ENCODE data around the gene SFMBT2. TPM values are rescaled to one million over a fixed set of nuclear protein-coding genes. Genes with fewer than 3 reads are reported as not detected.

The SFMBT2 gene
- total RNA-seq, 1 experiment from 2014 or later: 14.3 TPM

DNA sequence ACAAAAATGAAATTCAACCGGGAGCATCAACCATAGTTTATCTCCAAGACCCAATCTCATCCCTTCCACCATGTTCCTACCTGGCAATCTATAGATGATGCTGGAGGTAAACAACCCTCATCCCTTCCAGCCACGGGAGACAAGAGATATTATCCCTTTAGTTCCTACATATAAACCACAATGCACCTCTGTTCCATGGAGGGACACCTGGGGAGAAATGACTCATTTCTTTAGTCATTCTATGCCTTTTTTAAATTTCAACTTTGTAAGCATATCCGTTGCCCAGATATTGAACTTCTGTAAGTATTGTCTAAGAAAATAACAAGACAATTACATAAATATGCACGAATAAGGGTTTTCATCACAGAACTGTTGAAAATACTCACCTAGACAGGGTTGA lies 15.5 kb upstream of the SFMBT2 start:
- H3K36me3 Mint-ChIP-seq: no peaks in the 10 kb centered on the region
- H3K4me1 Mint-ChIP-seq: peaks cover 51% of the 10 kb centered on the region
- H3K9me3 Mint-ChIP-seq: no peaks in the 10 kb centered on the region
- DNase-seq (ENCODE audit: low spot score) (no peak), ATAC-seq (no peak)
- ChIA-PET POLR2A (no interaction called here), CTCF (no interaction called here)
- no peak for TF ChIP-seq ZNF423 (CRISPR knock-in tag; IDR thresholded peaks at IDR 0.05)
- TF ChIP-seq TEAD1 (CRISPR knock-in tag; IDR thresholded peaks at IDR 0.05): no peak
- TF ChIP-seq OVOL2 (CRISPR knock-in tag; IDR thresholded peaks at IDR 0.05; ENCODE audit: borderline replicate concordance): no peak
- no peak for TF ChIP-seq GRHL2 (CRISPR knock-in tag; IDR thresholded peaks at IDR 0.05; ENCODE audit: insufficient replicate concordance, severe bottlenecking)
- TF ChIP-seq, protein P1, sequence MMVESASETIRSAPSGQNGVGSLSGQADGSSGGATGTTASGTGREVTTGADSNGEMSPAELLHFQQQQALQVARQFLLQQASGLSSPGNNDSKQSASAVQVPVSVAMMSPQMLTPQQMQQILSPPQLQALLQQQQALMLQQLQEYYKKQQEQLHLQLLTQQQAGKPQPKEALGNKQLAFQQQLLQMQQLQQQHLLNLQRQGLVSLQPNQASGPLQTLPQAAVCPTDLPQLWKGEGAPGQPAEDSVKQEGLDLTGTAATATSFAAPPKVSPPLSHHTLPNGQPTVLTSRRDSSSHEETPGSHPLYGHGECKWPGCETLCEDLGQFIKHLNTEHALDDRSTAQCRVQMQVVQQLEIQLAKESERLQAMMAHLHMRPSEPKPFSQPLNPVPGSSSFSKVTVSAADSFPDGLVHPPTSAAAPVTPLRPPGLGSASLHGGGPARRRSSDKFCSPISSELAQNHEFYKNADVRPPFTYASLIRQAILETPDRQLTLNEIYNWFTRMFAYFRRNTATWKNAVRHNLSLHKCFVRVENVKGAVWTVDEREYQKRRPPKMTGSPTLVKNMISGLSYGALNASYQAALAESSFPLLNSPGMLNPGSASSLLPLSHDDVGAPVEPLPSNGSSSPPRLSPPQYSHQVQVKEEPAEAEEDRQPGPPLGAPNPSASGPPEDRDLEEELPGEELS (CRISPR knock-in tag; IDR thresholded peaks at IDR 0.05): no peak
- no peak for TF ChIP-seq SP1 (CRISPR knock-in tag; conservative IDR thresholded peaks at IDR 0.05)
- TF ChIP-seq, protein P2, sequence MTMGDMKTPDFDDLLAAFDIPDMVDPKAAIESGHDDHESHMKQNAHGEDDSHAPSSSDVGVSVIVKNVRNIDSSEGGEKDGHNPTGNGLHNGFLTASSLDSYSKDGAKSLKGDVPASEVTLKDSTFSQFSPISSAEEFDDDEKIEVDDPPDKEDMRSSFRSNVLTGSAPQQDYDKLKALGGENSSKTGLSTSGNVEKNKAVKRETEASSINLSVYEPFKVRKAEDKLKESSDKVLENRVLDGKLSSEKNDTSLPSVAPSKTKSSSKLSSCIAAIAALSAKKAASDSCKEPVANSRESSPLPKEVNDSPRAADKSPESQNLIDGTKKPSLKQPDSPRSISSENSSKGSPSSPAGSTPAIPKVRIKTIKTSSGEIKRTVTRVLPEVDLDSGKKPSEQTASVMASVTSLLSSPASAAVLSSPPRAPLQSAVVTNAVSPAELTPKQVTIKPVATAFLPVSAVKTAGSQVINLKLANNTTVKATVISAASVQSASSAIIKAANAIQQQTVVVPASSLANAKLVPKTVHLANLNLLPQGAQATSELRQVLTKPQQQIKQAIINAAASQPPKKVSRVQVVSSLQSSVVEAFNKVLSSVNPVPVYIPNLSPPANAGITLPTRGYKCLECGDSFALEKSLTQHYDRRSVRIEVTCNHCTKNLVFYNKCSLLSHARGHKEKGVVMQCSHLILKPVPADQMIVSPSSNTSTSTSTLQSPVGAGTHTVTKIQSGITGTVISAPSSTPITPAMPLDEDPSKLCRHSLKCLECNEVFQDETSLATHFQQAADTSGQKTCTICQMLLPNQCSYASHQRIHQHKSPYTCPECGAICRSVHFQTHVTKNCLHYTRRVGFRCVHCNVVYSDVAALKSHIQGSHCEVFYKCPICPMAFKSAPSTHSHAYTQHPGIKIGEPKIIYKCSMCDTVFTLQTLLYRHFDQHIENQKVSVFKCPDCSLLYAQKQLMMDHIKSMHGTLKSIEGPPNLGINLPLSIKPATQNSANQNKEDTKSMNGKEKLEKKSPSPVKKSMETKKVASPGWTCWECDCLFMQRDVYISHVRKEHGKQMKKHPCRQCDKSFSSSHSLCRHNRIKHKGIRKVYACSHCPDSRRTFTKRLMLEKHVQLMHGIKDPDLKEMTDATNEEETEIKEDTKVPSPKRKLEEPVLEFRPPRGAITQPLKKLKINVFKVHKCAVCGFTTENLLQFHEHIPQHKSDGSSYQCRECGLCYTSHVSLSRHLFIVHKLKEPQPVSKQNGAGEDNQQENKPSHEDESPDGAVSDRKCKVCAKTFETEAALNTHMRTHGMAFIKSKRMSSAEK (CRISPR knock-in tag; IDR thresholded peaks at IDR 0.05; ENCODE audit: borderline replicate concordance): no peak
- no peak for TF ChIP-seq NR1H2 (CRISPR knock-in tag; IDR thresholded peaks at IDR 0.05)
- TF ChIP-seq ZNF671 (CRISPR knock-in tag; IDR thresholded peaks at IDR 0.05): no peak
- no peak for TF ChIP-seq ZNF317 (CRISPR knock-in tag; IDR thresholded peaks at IDR 0.05; ENCODE audit: borderline replicate concordance, low read depth)
- TF ChIP-seq, protein P3, sequence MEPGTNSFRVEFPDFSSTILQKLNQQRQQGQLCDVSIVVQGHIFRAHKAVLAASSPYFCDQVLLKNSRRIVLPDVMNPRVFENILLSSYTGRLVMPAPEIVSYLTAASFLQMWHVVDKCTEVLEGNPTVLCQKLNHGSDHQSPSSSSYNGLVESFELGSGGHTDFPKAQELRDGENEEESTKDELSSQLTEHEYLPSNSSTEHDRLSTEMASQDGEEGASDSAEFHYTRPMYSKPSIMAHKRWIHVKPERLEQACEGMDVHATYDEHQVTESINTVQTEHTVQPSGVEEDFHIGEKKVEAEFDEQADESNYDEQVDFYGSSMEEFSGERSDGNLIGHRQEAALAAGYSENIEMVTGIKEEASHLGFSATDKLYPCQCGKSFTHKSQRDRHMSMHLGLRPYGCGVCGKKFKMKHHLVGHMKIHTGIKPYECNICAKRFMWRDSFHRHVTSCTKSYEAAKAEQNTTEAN (CRISPR knock-in tag; IDR thresholded peaks at IDR 0.05): no peak
- TF ChIP-seq, protein P4, sequence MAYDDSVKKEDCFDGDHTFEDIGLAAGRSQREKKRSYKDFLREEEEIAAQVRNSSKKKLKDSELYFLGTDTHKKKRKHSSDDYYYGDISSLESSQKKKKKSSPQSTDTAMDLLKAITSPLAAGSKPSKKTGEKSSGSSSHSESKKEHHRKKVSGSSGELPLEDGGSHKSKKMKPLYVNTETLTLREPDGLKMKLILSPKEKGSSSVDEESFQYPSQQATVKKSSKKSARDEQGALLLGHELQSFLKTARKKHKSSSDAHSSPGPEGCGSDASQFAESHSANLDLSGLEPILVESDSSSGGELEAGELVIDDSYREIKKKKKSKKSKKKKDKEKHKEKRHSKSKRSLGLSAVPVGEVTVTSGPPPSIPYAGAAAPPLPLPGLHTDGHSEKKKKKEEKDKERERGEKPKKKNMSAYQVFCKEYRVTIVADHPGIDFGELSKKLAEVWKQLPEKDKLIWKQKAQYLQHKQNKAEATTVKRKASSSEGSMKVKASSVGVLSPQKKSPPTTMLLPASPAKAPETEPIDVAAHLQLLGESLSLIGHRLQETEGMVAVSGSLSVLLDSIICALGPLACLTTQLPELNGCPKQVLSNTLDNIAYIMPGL (CRISPR knock-in tag; IDR thresholded peaks at IDR 0.05): no peak
- TF ChIP-seq, protein P5, sequence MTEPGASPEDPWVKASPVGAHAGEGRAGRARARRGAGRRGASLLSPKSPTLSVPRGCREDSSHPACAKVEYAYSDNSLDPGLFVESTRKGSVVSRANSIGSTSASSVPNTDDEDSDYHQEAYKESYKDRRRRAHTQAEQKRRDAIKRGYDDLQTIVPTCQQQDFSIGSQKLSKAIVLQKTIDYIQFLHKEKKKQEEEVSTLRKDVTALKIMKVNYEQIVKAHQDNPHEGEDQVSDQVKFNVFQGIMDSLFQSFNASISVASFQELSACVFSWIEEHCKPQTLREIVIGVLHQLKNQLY (CRISPR knock-in tag; IDR thresholded peaks at IDR 0.05): no peak
- TF ChIP-seq FOXK1 (CRISPR knock-in tag; IDR thresholded peaks at IDR 0.05): no peak
- TF ChIP-seq KAT7 (CRISPR knock-in tag; IDR thresholded peaks at IDR 0.05; ENCODE audit: borderline replicate concordance): no peak
- TF ChIP-seq, protein P6, sequence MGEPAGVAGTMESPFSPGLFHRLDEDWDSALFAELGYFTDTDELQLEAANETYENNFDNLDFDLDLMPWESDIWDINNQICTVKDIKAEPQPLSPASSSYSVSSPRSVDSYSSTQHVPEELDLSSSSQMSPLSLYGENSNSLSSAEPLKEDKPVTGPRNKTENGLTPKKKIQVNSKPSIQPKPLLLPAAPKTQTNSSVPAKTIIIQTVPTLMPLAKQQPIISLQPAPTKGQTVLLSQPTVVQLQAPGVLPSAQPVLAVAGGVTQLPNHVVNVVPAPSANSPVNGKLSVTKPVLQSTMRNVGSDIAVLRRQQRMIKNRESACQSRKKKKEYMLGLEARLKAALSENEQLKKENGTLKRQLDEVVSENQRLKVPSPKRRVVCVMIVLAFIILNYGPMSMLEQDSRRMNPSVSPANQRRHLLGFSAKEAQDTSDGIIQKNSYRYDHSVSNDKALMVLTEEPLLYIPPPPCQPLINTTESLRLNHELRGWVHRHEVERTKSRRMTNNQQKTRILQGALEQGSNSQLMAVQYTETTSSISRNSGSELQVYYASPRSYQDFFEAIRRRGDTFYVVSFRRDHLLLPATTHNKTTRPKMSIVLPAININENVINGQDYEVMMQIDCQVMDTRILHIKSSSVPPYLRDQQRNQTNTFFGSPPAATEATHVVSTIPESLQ (CRISPR knock-in tag; IDR thresholded peaks at IDR 0.05): no peak
- TF ChIP-seq ZNF263 (CRISPR knock-in tag; IDR thresholded peaks at IDR 0.05; ENCODE audit: low read depth): no peak
- TF ChIP-seq SMAD4 (CRISPR knock-in tag; IDR thresholded peaks at IDR 0.05): no peak
- peaks cover 46% of the 10 kb centered on the region for H3K27me3 Mint-ChIP-seq (ENCODE audit: low read depth)
- no peak overlapping the region for H3K4me3 Mint-ChIP-seq
- H3K27ac Mint-ChIP-seq: no peak overlapping the region
